Amygdala (tissue), 56 donors: ENCODE results near the gene RPA3.
"Not testable (repeated sequence)": the region's sequence is repeated elsewhere in the genome, so short reads cannot be mapped to it uniquely, and the experiment has no call there.

Experiments
- DNase-seq, 56 donors: peaks; one replicate each; lab custom pipeline; 2025; lab: John Stamatoyannopoulos, UW

RPA3 gene

GRCh38 chr7:7696458-7697119, 21.8 kb downstream of the RPA3 start:
- no peak for DNase-seq

- no peak for DNase-seq
Observed at GRCh38 chr7:7695111-7695817, 23.1 kb downstream of the RPA3 start.

GRCh38 chr7:7694542-7694941, 23.9 kb downstream of the RPA3 start:
- no peak for DNase-seq

- no peak for DNase-seq
Observed at GRCh38 chr7:7693881-7694280, 24.5 kb downstream of the RPA3 start.

GRCh38 chr7:7688956-7689355, 29.5 kb downstream of the RPA3 start:
- DNase-seq = no peak

GRCh38 chr7:7688310-7688709, 30.1 kb downstream of the RPA3 start:
- no peak for DNase-seq

- no peak for DNase-seq
Observed at GRCh38 chr7:7687800-7688199, 30.6 kb downstream of the RPA3 start.

GRCh38 chr7:7686811-7687508, 31.4 kb downstream of the RPA3 start:
- DNase-seq = no peak

- no peak for DNase-seq
Observed at GRCh38 chr7:7682861-7683260, 35.5 kb downstream of the RPA3 start.

GRCh38 chr7:7681936-7682329, 36.5 kb downstream of the RPA3 start:
- DNase-seq = no peak

- DNase-seq = peak in 15 of 56 donors; percentile 2 to 82 (median 8)
Observed at GRCh38 chr7:7681191-7681935, 37.0 kb downstream of the RPA3 start.

- not testable (repeated sequence) for DNase-seq
Observed at GRCh38 chr7:7679640-7680039, 38.8 kb downstream of the RPA3 start.

GRCh38 chr7:7675686-7676085, 42.7 kb downstream of the RPA3 start:
- DNase-seq = no peak

- no peak for DNase-seq
Observed at GRCh38 chr7:7673240-7673550, 45.2 kb downstream of the RPA3 start.

- DNase-seq = no peak
Observed at GRCh38 chr7:7672545-7673239, 45.7 kb downstream of the RPA3 start.

- DNase-seq = no peak
Observed at GRCh38 chr7:7671361-7671760, 47.0 kb downstream of the RPA3 start.

- DNase-seq = no peak
Observed at GRCh38 chr7:7670490-7670889, 47.9 kb downstream of the RPA3 start.

GRCh38 chr7:7668706-7669105, 49.7 kb downstream of the RPA3 start:
- peak in 1 of 56 donors; percentile 12 for DNase-seq

- DNase-seq = no peak
Observed at GRCh38 chr7:7667187-7667586, 51.2 kb downstream of the RPA3 start.

- no peak for DNase-seq
Observed at GRCh38 chr7:7665031-7665430, 53.4 kb downstream of the RPA3 start.

GRCh38 chr7:7664291-7664690, 54.1 kb downstream of the RPA3 start:
- no peak for DNase-seq
